Fibroblast of villous mesenchyme (primary cell): ENCODE measurements around the gene DMRTB1. TPM values are rescaled to one million over a fixed set of nuclear protein-coding genes. Genes with fewer than 3 reads are reported as not detected.

ENCODE experiments used
- DNase-seq: peaks from one replicate; pipeline ENCODE4 v3.0.0-alpha.2; 2010; ENCODE audit warnings: low read depth
- H3K4me3 ChIP-seq: 2 replicates; pipeline ENCODE4 v1.5.1; 2011; ENCODE audit warnings: low read depth, mild to moderate bottlenecking, low read length
- total RNA-seq: library from RNA; depleted of rRNA; stranded (reverse); fragments of >200 nt; gene quantifications from 2 replicates; pipeline ENCODE4 v1.2.3, GENCODE V29; 2012
- TF ChIP-seq, protein P1 (sequence below): IDR thresholded peaks from 2 replicates; pipeline ENCODE4 v1.5.1; 2012; ENCODE audit warnings: low read depth, mild to moderate bottlenecking, low read length; ENCODE audit not compliant: insufficient read depth

Gene DMRTB1
- total RNA-seq, 1 donor: not detected

- peak; percentile 64 for DNase-seq
- H3K4me3 ChIP-seq: no peak overlapping the region
- TF ChIP-seq, protein P1, sequence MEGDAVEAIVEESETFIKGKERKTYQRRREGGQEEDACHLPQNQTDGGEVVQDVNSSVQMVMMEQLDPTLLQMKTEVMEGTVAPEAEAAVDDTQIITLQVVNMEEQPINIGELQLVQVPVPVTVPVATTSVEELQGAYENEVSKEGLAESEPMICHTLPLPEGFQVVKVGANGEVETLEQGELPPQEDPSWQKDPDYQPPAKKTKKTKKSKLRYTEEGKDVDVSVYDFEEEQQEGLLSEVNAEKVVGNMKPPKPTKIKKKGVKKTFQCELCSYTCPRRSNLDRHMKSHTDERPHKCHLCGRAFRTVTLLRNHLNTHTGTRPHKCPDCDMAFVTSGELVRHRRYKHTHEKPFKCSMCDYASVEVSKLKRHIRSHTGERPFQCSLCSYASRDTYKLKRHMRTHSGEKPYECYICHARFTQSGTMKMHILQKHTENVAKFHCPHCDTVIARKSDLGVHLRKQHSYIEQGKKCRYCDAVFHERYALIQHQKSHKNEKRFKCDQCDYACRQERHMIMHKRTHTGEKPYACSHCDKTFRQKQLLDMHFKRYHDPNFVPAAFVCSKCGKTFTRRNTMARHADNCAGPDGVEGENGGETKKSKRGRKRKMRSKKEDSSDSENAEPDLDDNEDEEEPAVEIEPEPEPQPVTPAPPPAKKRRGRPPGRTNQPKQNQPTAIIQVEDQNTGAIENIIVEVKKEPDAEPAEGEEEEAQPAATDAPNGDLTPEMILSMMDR: no peak
Measured at GRCh38 chr1:53413175-53414001, 45.8 kb upstream of the DMRTB1 start.

GRCh38 chr1:53414632-53415031, 44.6 kb upstream of the DMRTB1 start:
- H3K4me3 ChIP-seq: no peak overlapping the region
- TF ChIP-seq, protein P1: no peak
- DNase-seq: no peak

GRCh38 chr1:53415432-53415831, 43.8 kb upstream of the DMRTB1 start:
- TF ChIP-seq, protein P1: no peak
- H3K4me3 ChIP-seq: no peak overlapping the region

DNA sequence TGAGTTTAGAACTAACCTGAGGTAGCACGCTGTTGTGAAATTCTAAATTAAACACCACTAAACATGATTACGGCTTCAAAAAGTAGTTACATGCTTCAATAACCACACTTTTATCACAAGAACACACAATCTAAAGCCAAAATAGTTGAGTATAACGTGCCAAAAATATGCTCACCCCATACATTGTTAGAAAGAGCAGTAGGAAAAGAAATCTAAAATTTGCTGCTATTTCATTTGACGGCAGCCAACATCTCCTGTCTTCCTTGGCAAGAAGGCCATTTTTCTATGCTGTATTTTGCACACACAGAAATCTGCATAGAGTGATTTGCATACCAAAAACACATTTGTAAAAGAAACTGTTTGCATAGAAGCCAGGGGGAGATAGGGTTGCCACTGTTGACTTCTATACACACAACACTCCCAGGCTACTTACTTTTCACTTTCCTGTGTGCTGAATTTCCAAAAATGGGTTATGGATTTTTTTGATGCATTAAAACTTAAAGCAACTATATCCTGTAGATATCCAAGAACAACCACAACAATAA, 42.9 kb upstream of the DMRTB1 start:
- DNase-seq: no peak
- no peak overlapping the region for H3K4me3 ChIP-seq
- TF ChIP-seq, protein P1: no peak

More at GRCh38 chr1:53415432-53415831, 43.8 kb upstream of the DMRTB1 start:
- no peak for DNase-seq

- TF ChIP-seq, protein P1: no peak
- no peak for DNase-seq
- H3K4me3 ChIP-seq: no peak overlapping the region
Measured at GRCh38 chr1:53417074-53417511, 42.1 kb upstream of the DMRTB1 start.

DNA sequence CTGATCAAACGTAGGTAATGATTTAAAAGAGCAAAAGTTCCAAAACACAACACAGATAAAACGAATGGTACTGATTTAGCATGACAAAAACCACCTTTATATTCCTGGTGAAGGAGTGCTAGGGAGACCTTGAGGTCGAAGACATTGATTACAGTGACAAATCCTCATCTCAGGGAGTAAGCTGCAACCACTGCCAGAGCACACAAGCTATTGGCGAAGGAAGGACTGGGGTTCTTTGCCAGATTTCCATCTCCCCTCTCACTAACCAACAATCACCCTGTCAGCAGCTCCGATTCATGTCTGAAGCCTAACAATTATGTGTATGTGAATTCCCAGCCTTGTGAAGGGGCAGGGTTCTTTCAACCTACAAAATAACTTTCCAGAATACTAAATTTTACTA, 40.2 kb upstream of the DMRTB1 start:
- H3K4me3 ChIP-seq: no peak overlapping the region
- no peak for DNase-seq
- TF ChIP-seq, protein P1: no peak

DNA sequence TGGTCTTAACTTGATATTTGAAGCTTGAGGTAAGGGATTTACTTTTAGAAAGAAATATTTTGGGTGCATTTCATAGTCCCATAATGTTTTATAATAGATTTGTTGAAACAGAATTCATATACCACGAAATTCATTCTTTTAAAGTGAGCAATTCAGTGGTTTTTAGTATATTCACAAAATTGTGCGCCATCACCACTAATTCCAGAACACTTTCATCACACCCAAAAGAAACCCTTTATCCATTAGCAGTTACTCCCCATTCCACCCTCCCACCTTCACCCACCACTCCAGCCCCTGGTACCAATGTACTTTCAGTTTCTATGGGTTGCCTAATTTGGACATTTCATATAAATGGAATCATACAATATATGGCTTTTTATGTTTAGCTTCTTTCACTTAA, 38.9 kb upstream of the DMRTB1 start:
- DNase-seq: no peak
- TF ChIP-seq, protein P1: no peak
- no peak overlapping the region for H3K4me3 ChIP-seq
